CD4-positive, alpha-beta T cell treated with Interleukin-6 at 100 ng/mL for 8 hours (primary cell): ENCODE measurements around the gene KLHL26.

Source experiments
- DNase-seq: peaks from one replicate; pipeline ENCODE4 v3.0.0-alpha.2; 2020; ENCODE audit warnings: mixed read lengths, low spot score

KLHL26 gene

GRCh38 chr19:18718846-18719458, 82.1 kb downstream of the KLHL26 start:
- no peak for DNase-seq

DNA sequence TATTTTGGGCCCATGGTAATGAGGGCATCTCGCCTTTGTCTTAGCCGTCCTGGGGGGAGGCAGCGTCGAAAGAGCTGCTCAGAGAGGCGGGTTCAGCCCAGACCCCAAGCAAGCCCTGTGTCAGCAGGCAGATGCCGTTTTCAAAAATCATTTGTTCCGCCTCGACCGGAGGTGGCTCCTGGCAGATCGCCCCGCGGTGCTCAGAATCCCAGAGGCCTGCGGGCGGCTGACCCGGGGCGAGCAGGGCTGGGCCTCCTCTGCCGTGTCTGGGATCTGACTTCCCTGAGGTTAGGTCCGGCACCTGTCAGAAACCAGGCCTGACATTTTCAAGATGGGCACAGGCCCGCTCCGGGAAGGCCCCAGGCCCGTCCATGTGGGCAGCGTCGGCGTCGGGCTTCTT, 82.7 kb downstream of the KLHL26 start:
- no peak for DNase-seq
